Neuronal stem cell (in vitro differentiated cells): ENCODE data around the gene ASCC3.

Experiments used
- DNase-seq: peaks from one replicate; pipeline ENCODE4 v3.0.0-alpha.2; 2013; ENCODE audit warnings: low spot score
- H2AFZ ChIP-seq: one replicate; pipeline ENCODE4 v1.6.1; 2013; ENCODE audit warnings: mild to moderate bottlenecking, low read length, inconsistent platforms
- H2AK5ac ChIP-seq: 2 replicates; pipeline ENCODE4 v1.6.1; 2013; ENCODE audit warnings: low read depth, mild to moderate bottlenecking, inconsistent platforms, low read length, moderate library complexity, mixed read lengths
- H2BK120ac ChIP-seq: 2 replicates; pipeline ENCODE4 v1.6.1; 2013; ENCODE audit warnings: low read depth, mild to moderate bottlenecking, inconsistent platforms, low read length, moderate library complexity, mixed read lengths
- H2BK12ac ChIP-seq: one replicate; pipeline ENCODE4 v1.6.1; 2013; ENCODE audit warnings: low read length, inconsistent platforms
- H2BK15ac ChIP-seq: 2 replicates; pipeline ENCODE4 v1.6.1; 2013; ENCODE audit warnings: mild to moderate bottlenecking, low read length, inconsistent platforms, mixed read lengths
- H2BK5ac ChIP-seq: one replicate; pipeline ENCODE4 v1.6.1; 2013; ENCODE audit warnings: inconsistent platforms, mild to moderate bottlenecking, low read length, moderate library complexity
- H3K14ac ChIP-seq: one replicate; pipeline ENCODE4 v1.6.1; 2013; ENCODE audit warnings: low read length, inconsistent platforms
- H3K18ac ChIP-seq: 2 replicates; pipeline ENCODE4 v1.6.1; 2013; ENCODE audit warnings: low read length, inconsistent platforms
- H3K23ac ChIP-seq: 2 replicates; pipeline ENCODE4 v1.6.1; 2013; ENCODE audit warnings: low read depth, mild to moderate bottlenecking, mixed read lengths, low read length, inconsistent platforms; ENCODE audit not compliant: poor library complexity
- H3K27ac ChIP-seq: replicated peaks from 3 replicates; pipeline ENCODE4 v1.5.1; 2013; ENCODE audit warnings: low read length, inconsistent platforms
- H3K27me3 ChIP-seq, 3 experiments: 2 replicates each; pipeline ENCODE4 v1.6.1; 2013; ENCODE audit warnings: low read length in 3 of 3, mild to moderate bottlenecking in 2 of 3, inconsistent platforms in 1 of 3, low read depth in 1 of 3, mixed read lengths in 1 of 3, moderate library complexity in 1 of 3; ENCODE audit not compliant: control insufficient read depth in 3 of 3, insufficient read depth in 3 of 3
- H3K36me3 ChIP-seq, 2 donors: replicated peaks in 1 of 2; 2 replicates each; pipeline ENCODE4 v1.6.1; 2013; ENCODE audit warnings: low read length in 2 of 2; ENCODE audit not compliant: control insufficient read depth in 2 of 2, insufficient read depth in 2 of 2
- H3K4ac ChIP-seq: 2 replicates; pipeline ENCODE4 v1.6.1; 2013; ENCODE audit warnings: inconsistent platforms, mild to moderate bottlenecking, low read length, moderate library complexity
- H3K4me1 ChIP-seq, 2 donors: 1 replicate in 1 of 2; 2 replicates in 1 of 2; pipeline ENCODE4 v1.6.1; 2013; ENCODE audit warnings: low read length in 2 of 2, low read depth in 1 of 2; ENCODE audit not compliant: control insufficient read depth in 2 of 2, insufficient read depth in 1 of 2
- H3K4me2 ChIP-seq: one replicate; pipeline ENCODE4 v1.6.1; 2013; ENCODE audit warnings: mild to moderate bottlenecking, low read length, inconsistent platforms; ENCODE audit not compliant: insufficient read depth, poor library complexity, severe bottlenecking
- H3K4me3 ChIP-seq, 2 donors: 2 replicates each; pipeline ENCODE4 v1.5.1; 2013; ENCODE audit warnings: low read length in 2 of 2, mild to moderate bottlenecking in 2 of 2, inconsistent platforms in 1 of 2, moderate library complexity in 1 of 2
- H3K79me1 ChIP-seq: one replicate; pipeline ENCODE4 v1.6.1; 2013; ENCODE audit warnings: low read depth, mild to moderate bottlenecking, inconsistent platforms, low read length, moderate library complexity
- H3K9ac ChIP-seq: one replicate; pipeline ENCODE4 v1.6.1; 2013; ENCODE audit warnings: mild to moderate bottlenecking, low read depth, low read length, inconsistent platforms; ENCODE audit not compliant: poor library complexity
- H3K9me3 ChIP-seq, 2 donors: replicated peaks in 1 of 2; 2 replicates each; pipeline versions ENCODE3 to v1.6.1; 2013; ENCODE audit warnings: low read length in 2 of 2, mild to moderate bottlenecking in 2 of 2, inconsistent platforms in 1 of 2, low read depth in 1 of 2, mixed read lengths in 1 of 2, moderate library complexity in 1 of 2; ENCODE audit not compliant: control insufficient read depth in 2 of 2, insufficient read depth in 1 of 2
- H4K8ac ChIP-seq: one replicate; pipeline ENCODE4 v1.6.1; 2013; ENCODE audit warnings: low read depth, mild to moderate bottlenecking, inconsistent platforms, low read length, moderate library complexity
- H4K91ac ChIP-seq: one replicate; pipeline ENCODE4 v1.6.1; 2013; ENCODE audit warnings: low read length, low read depth, mild to moderate bottlenecking, inconsistent platforms; ENCODE audit not compliant: poor library complexity
- WGBS, 2 donors: extraction: QIAGEN DNeasy Blood & Tissue Kit; methylation state at CpG; one replicate each; pipeline ENCODE4 v1.1.7; 2013; ENCODE audit warnings: missing lambda C conversion rate in 2 of 2, mixed read lengths in 1 of 2; ENCODE audit not compliant: insufficient read length in 2 of 2, insufficient replicate concordance in 1 of 2; ENCODE audit errors: extremely low coverage in 2 of 2; 5-methylcytosine and 5-hydroxymethylcytosine counted together

The ASCC3 gene

DNA sequence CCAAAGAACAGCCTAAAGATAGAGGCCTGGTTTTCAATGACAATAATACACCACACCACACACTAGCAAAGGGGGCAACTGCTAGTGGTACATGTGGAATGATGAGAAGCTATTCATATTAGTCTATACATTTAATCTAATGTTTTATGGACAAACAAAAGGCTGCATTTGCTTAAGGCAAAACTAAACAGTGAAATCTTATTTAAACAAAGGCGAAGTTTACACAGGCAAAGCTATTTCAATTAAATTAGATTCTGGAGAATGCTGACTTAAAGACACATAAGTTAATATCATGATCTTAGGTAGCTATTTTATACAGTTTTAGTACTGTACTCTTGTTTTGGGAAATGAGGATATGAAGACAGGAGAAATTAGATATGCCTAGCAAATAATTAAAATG, 362.5 kb downstream of the ASCC3 start:
- Histone ChIP-seq H3K4me2 (no peak overlapping the region), H3K27me3 (no peaks in the 10 kb centered on the region), H4K91ac (no peak overlapping the region), H3K27ac (no peak overlapping the region), H3K4me3 (no peak overlapping the region), H3K36me3 (peaks cover 0 to 50% of the 10 kb centered on the region in 2 donors), H3K4ac (no peak overlapping the region), H2BK12ac (no peak overlapping the region), H4K8ac (no peak overlapping the region), H3K23ac (no peak overlapping the region), H2BK15ac (no peak overlapping the region), H2BK5ac (no peak overlapping the region), H3K9ac (no peak overlapping the region), H3K79me1 (no peaks in the 10 kb centered on the region), H3K9me3 (no peaks in the 10 kb centered on the region), H2AK5ac (no peak overlapping the region), H3K4me1 (no peaks in the 10 kb centered on the region), H2AFZ (no peak overlapping the region), H3K18ac (no peak overlapping the region), H3K14ac (no peak overlapping the region), H2BK120ac (no peak overlapping the region)
- no peak for DNase-seq
- no CpG with 5 or more reads among the region's 1 CpG for WGBS, 2 donors

DNA sequence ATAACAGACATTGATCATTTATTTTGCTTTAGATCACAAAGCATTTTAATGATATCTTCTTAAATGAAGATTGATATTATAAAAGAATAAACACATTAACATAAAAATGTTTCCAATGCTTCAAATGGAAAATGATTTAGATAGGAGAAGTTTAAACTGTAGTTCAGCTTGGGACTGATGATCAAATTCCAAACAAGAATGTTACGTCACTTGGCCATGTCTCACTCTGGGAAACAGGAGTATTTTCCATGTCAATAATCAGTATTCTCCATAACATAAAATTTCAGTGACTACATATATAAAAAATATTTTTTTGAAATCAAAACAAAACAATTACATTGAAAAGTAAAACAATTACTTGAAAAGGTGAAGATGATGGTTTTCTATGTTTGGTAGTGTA, 363.5 kb downstream of the ASCC3 start:
- H2AFZ ChIP-seq, result no peak overlapping the region
- H3K14ac ChIP-seq, result no peak overlapping the region
- H3K4ac ChIP-seq, result no peak overlapping the region
- DNase-seq, result no peak
- H3K4me3 ChIP-seq, result no peak overlapping the region
- H3K27ac ChIP-seq, result no peak overlapping the region
- H3K27me3 ChIP-seq, result no peaks in the 10 kb centered on the region
- no peaks in the 10 kb centered on the region for H3K79me1 ChIP-seq
- no peak overlapping the region for H4K8ac ChIP-seq
- no peak overlapping the region for H3K23ac ChIP-seq
- no peak overlapping the region for H2BK12ac ChIP-seq
- no peaks in the 10 kb centered on the region for H3K4me1 ChIP-seq
- H2BK120ac ChIP-seq, result no peak overlapping the region
- no peak overlapping the region for H3K4me2 ChIP-seq
- no peak overlapping the region for H3K9ac ChIP-seq
- no CpG with 5 or more reads among the region's 1 CpG for WGBS, 2 donors
- H3K9me3 ChIP-seq, result no peaks in the 10 kb centered on the region
- no peak overlapping the region for H2AK5ac ChIP-seq
- H2BK5ac ChIP-seq, result no peak overlapping the region
- H3K36me3 ChIP-seq, result peaks cover 0 to 59% of the 10 kb centered on the region in 2 donors
- no peak overlapping the region for H2BK15ac ChIP-seq
- H3K18ac ChIP-seq, result no peak overlapping the region
- H4K91ac ChIP-seq, result no peak overlapping the region

- H2BK15ac ChIP-seq, result no peak overlapping the region
- H3K79me1 ChIP-seq, result no peaks in the 10 kb centered on the region
- no peak overlapping the region for H2AFZ ChIP-seq
- peaks cover 2 to 64% of the 10 kb centered on the region in 2 donors for H3K36me3 ChIP-seq
- H3K27ac ChIP-seq, result no peak overlapping the region
- H3K27me3 ChIP-seq, result no peaks in the 10 kb centered on the region
- H3K4ac ChIP-seq, result no peak overlapping the region
- no peak overlapping the region for H2BK5ac ChIP-seq
- H2AK5ac ChIP-seq, result no peak overlapping the region
- H2BK12ac ChIP-seq, result no peak overlapping the region
- no peak overlapping the region for H4K8ac ChIP-seq
- no peak overlapping the region for H4K91ac ChIP-seq
- no peak overlapping the region for H3K23ac ChIP-seq
- WGBS, 2 donors, result no CpG with 5 or more reads among the region's 4 CpGs
- no peak overlapping the region for H3K4me2 ChIP-seq
- H3K9ac ChIP-seq, result no peak overlapping the region
- H2BK120ac ChIP-seq, result no peak overlapping the region
- no peak overlapping the region for H3K14ac ChIP-seq
- no peaks in the 10 kb centered on the region for H3K4me1 ChIP-seq
- no peak for DNase-seq
- no peak overlapping the region for H3K4me3 ChIP-seq
- H3K9me3 ChIP-seq, result no peaks in the 10 kb centered on the region
- H3K18ac ChIP-seq, result no peak overlapping the region
These were observed 364.0 kb downstream of the ASCC3 start for GRCh38 chr6:100517106-100517505.

DNA sequence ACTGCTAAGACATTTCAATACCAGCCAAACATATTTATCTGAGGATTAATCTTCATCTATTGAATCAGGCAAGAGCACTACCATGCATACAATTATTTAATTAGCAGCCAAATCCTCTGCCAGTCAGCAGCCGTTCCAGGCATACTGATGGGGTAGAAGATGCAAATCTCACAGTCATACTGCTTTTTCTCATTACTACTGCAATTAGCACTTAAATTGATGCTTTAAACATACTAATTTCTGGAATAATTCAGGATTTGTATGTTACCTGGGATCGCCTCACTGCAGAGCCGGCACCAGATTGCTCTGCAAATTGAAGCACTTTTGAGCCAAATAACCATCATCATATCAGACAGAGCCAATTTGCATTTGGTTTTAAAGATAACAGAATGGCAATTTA, 366.5 kb downstream of the ASCC3 start:
- H2AK5ac ChIP-seq, result no peak overlapping the region
- peaks cover 6 to 85% of the 10 kb centered on the region in 2 donors for H3K36me3 ChIP-seq
- H3K4me1 ChIP-seq, result no peaks in the 10 kb centered on the region
- no peak overlapping the region for H2BK120ac ChIP-seq
- H3K27me3 ChIP-seq, result no peaks in the 10 kb centered on the region
- no peak overlapping the region for H3K18ac ChIP-seq
- WGBS, 2 donors, result no CpG with 5 or more reads among the region's 3 CpGs
- H2AFZ ChIP-seq, result no peak overlapping the region
- no peak overlapping the region for H3K14ac ChIP-seq
- H3K4ac ChIP-seq, result no peak overlapping the region
- no peak overlapping the region for H3K4me3 ChIP-seq
- no peak overlapping the region for H3K23ac ChIP-seq
- no peak overlapping the region for H3K27ac ChIP-seq
- H3K4me2 ChIP-seq, result no peak overlapping the region
- H2BK5ac ChIP-seq, result no peak overlapping the region
- H4K8ac ChIP-seq, result no peak overlapping the region
- no peak for DNase-seq
- no peaks in the 10 kb centered on the region for H3K79me1 ChIP-seq
- H2BK12ac ChIP-seq, result no peak overlapping the region
- no peaks in the 10 kb centered on the region for H3K9me3 ChIP-seq
- no peak overlapping the region for H2BK15ac ChIP-seq
- H4K91ac ChIP-seq, result no peak overlapping the region
- H3K9ac ChIP-seq, result no peak overlapping the region
